Stomach smooth muscle (tissue), 2 donors: ENCODE measurements around the gene OBSL1.

ENCODE experiments used
- H3K27ac ChIP-seq: one replicate; pipeline ENCODE4 v1.7.0; 2013; ENCODE audit warnings: mild to moderate bottlenecking, low read length, inconsistent platforms
- H3K27me3 ChIP-seq, 2 donors: one replicate each; pipeline ENCODE4 v1.7.0; 2013; ENCODE audit warnings: low read length in 2 of 2; ENCODE audit not compliant: insufficient read depth in 2 of 2, control insufficient read depth in 1 of 2
- H3K36me3 ChIP-seq, 2 donors: one replicate each; pipeline ENCODE4 v1.7.0; 2013; ENCODE audit warnings: low read length in 2 of 2; ENCODE audit not compliant: control insufficient read depth in 2 of 2, insufficient read depth in 2 of 2
- H3K4me1 ChIP-seq: one replicate; pipeline ENCODE4 v1.7.0; 2013; ENCODE audit warnings: low read length; ENCODE audit not compliant: control insufficient read depth, insufficient read depth
- H3K4me3 ChIP-seq, 2 donors: one replicate each; pipeline ENCODE4 v1.7.0; 2013; ENCODE audit warnings: low read length in 2 of 2
- H3K9ac ChIP-seq, 2 donors: one replicate each; pipeline ENCODE4 v1.7.0; 2013; ENCODE audit warnings: low read length in 2 of 2, mild to moderate bottlenecking in 1 of 2
- H3K9me3 ChIP-seq, 2 donors: one replicate each; pipeline ENCODE4 v1.7.0; 2013; ENCODE audit warnings: low read length in 2 of 2; ENCODE audit not compliant: control insufficient read depth in 2 of 2
- donor health status: healthy.
- donor health status: Pancreatic carcinoma.

The OBSL1 gene

DNA sequence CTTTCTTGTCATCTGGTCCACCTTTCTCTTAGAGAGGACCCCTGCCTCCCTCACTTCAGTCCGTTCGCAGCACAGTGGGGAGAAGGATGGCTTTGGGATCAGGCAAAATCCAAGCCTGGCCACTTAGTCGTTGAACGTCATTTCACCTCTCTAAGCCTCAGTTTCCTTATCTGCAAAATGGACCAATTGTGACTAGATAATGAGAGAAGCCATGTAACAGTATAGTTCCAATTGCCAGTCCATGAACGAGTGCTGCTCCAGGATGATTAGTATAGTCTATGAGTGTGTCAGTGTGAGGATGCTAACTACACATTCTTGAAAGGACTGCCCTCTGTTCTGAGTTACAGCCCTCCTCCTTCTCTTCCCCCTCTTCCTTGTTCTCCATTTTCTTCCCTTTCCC lies 1.8 kb upstream of the OBSL1 start:
- Histone ChIP-seq H3K4me3 (no peak overlapping the region), H3K27me3 (peaks cover 19 to 22% of the 10 kb centered on the region in 2 donors), H3K9ac (no peak overlapping the region), H3K27ac (no peak overlapping the region), H3K4me1 (peaks cover 16% of the 10 kb centered on the region), H3K9me3 (no peaks in the 10 kb centered on the region), H3K36me3 (no peaks in the 10 kb centered on the region)

DNA sequence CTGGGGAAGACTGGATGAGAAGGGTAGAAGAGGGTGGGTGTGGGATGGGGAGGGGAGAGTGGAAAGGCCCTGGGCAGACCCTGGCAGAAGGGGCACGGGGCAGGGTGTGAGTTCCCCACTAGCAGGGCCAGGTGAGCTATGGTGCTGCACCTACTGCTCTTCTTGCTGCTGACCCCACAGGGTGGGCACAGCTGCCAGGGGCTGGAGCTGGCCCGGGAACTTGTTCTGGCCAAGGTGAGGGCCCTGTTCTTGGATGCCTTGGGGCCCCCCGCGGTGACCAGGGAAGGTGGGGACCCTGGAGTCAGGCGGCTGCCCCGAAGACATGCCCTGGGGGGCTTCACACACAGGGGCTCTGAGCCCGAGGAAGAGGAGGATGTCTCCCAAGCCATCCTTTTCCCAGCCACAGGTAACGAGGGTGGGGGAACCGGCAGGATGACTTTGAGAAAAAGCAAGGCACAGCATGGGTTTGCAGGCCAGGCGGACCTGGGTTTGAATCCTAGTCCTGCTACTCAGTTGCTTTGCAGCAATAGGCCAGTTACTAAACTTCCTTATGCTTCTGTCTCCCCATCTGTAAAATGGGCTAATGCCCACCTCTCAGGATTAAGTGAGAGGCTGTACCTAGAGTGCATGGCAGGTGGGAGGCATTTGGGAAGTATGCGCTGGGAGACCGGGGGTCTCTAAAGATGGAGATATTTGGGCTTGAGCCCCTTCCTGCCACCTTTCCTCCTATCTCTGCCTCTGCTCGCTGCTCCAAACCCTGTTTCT lies 1.1 kb upstream of the OBSL1 start, which contains the start of gene INHA:
TSS of gene INHA (plus strand) at position 74 of the 765 bp plus-strand sequence. CDS start at position 139, 65 bp downstream.
- peak within 1 kb of the TSS; percentile 60 to 64 for H3K9ac ChIP-seq
- no peaks in the 10 kb centered on the region for H3K9me3 ChIP-seq
- peak within 1 kb of the TSS; percentile 66 for H3K27ac ChIP-seq
- H3K36me3 ChIP-seq = peaks cover 0 to 1% of the 10 kb centered on the region in 2 donors
- peaks cover 16% of the 10 kb centered on the region for H3K4me1 ChIP-seq
- H3K27me3 ChIP-seq = peaks cover 14 to 18% of the 10 kb centered on the region in 2 donors
- H3K4me3 ChIP-seq = peak within 1 kb of the TSS; percentile 40 to 78

GRCh38 chr2:219570924-219571310 lies 422 bp downstream of the OBSL1 start:
- peaks cover 16% of the 10 kb centered on the region for H3K4me1 ChIP-seq
- no peaks in the 10 kb centered on the region for H3K9me3 ChIP-seq
- H3K9ac ChIP-seq = peak overlapping the region; percentile 62 to 69
- H3K27ac ChIP-seq = peak overlapping the region; percentile 49
- H3K4me3 ChIP-seq = peak overlapping the region; percentile 62 to 78
- peaks cover 0 to 11% of the 10 kb centered on the region in 2 donors for H3K36me3 ChIP-seq
- H3K27me3 ChIP-seq = peaks cover 5 to 9% of the 10 kb centered on the region in 2 donors

DNA sequence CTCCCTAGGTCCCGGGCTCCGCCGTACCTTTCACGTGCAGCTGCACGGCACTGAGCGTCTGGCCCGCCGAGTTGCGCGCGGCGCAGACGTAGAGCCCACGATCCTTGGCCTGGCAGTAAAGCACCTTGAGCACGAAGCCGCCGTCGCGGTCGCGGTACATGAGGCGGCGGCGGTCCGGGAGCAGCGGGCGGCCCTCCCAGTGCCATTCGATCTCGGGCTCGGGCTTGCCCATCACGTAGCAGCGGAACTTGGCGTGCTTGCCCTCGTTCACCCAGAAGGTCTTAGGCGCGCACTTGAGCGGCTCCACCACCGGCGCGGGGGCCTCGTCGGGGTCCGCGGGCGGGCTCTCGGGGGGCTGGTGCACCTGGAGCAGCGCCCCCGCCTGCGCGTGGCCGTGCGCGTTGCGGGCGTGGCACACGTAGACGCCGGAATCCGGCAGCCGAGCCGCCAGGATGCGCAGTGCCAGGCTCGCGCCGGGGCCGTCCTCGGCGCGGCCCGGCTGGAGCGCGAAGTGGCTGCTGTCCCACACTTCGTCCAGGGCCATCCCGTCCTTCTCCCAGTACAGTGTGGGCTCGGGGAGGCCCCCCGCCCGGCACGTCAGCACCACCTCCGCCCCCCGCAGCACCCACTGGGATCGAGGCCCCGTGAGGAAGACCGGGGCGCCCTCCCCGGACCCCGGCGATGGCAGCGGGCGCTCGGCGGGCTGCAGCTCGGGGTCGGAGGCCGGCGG lies 980 bp downstream of the OBSL1 start:
- peak overlapping the region; percentile 62 to 69 for H3K9ac ChIP-seq

DNA sequence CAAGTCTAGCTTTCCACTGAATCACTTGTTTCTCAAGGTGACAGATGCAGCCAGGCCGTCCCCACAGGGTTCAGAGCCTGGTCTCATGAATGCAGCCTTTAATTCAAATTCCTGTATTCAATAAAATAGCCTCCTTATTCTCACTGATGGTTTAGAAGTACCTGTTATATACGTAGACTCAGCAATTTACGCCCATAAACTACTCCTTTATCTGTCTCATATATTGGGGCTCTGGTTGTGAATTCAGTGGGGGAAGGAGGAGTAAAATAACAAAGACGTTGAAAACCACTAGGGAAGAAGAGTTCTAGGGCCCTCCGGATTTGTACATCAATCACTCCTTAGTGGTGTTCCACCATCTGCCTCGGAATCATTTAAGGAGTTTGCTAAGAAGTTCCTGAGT lies 1.7 kb downstream of the OBSL1 start:
- Histone ChIP-seq H3K27me3 (no peaks in the 10 kb centered on the region), H3K4me1 (peaks cover 16% of the 10 kb centered on the region), H3K9me3 (no peaks in the 10 kb centered on the region), H3K36me3 (peaks cover 5 to 17% of the 10 kb centered on the region in 2 donors), H3K4me3 (no peak overlapping the region), H3K9ac (no peak overlapping the region), H3K27ac (no peak overlapping the region)

More for the DNA sequence above, 980 bp downstream of the OBSL1 start:
- Histone ChIP-seq H3K36me3 (peaks cover 0 to 14% of the 10 kb centered on the region in 2 donors), H3K9me3 (no peaks in the 10 kb centered on the region), H3K4me1 (peaks cover 16% of the 10 kb centered on the region), H3K27ac (peak overlapping the region; percentile 49), H3K27me3 (peaks cover 3 to 5% of the 10 kb centered on the region in 2 donors), H3K4me3 (peak overlapping the region; percentile 62 to 78)

- no peak overlapping the region for H3K4me3 ChIP-seq
- H3K27me3 ChIP-seq = no peaks in the 10 kb centered on the region
- no peaks in the 10 kb centered on the region for H3K9me3 ChIP-seq
- H3K36me3 ChIP-seq = peaks cover 10 to 21% of the 10 kb centered on the region in 2 donors
- no peak overlapping the region for H3K9ac ChIP-seq
- no peak overlapping the region for H3K27ac ChIP-seq
- peaks cover 16% of the 10 kb centered on the region for H3K4me1 ChIP-seq
These were observed 2.3 kb downstream of the OBSL1 start for GRCh38 chr2:219569041-219569440.

DNA sequence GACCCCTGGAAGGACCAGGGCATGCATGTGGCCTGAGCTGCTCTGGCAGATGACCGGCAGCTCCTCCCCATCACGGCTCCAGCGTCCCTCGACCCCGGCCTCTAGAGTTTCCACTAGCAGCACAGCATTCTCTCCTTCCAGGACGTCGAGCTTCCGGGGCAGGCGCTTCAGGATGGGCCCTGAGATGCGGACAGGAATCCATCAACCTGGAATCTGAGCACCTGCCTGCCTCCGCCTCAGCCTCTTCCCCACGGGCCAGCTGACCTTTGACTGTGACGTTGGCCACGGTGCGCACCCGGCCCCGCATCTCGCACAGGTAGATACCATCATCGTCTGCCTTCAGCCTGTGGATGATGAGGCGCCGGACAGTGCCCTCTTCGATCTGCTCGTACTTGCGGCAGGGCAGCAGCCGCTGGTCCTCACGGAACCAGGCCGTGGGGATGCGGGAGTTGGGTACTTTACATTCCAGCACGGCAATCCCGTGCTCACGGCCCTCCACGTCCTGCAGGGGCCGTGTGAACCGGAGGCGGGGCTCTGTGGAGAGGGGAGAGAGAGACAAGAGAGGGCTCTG lies 3.5 kb downstream of the OBSL1 start:
- H3K27me3 ChIP-seq = no peaks in the 10 kb centered on the region
- H3K4me3 ChIP-seq = no peak overlapping the region
- no peak overlapping the region for H3K27ac ChIP-seq
- H3K36me3 ChIP-seq = peaks cover 17 to 26% of the 10 kb centered on the region in 2 donors
- no peaks in the 10 kb centered on the region for H3K9me3 ChIP-seq
- no peak overlapping the region for H3K9ac ChIP-seq
- peaks cover 16% of the 10 kb centered on the region for H3K4me1 ChIP-seq

DNA sequence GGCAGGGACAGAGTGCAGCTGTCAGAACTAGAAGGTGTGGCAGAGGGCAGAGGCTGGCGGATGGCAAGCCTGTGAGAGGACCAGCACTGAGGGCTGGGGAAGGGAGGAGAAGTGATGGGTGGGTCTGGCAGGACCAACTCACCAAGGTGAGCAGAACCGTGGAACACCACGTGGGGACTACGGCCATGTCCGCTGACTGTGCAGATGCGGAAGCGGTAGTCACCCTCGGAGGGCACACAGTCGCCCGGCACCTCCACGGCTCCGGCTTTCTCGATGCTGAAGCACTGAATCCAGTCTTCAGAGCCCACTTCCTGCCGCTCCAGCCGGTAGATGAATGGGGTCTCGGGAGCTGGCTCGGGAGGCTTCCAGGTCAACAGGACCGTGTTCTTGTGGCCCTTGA lies 4.2 kb downstream of the OBSL1 start:
- Histone ChIP-seq H3K36me3 (peaks cover 21 to 30% of the 10 kb centered on the region in 2 donors), H3K27me3 (no peaks in the 10 kb centered on the region), H3K9me3 (no peaks in the 10 kb centered on the region), H3K9ac (no peak overlapping the region), H3K27ac (no peak overlapping the region), H3K4me3 (no peak overlapping the region), H3K4me1 (peaks cover 16% of the 10 kb centered on the region)

DNA sequence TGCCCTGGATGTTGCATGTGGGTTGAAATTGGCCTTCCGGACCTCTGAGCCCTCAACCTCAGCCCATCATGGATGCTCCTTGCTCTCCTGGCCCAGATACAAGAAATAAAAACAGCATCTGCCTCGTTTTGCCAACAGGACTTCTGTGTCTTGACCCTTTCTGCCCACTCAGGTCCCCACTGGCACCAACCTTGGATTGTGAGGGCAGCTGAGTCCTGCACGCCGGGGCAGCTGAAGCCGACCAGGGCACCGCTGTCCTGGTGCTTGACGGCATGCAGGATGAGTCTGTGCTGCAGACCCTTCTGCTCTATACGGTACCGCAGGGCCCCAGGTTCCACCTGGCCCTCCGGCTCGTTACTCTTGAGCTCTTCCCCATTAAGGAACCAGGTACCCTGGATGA lies 4.7 kb downstream of the OBSL1 start:
- peaks cover 14% of the 10 kb centered on the region for H3K4me1 ChIP-seq
- no peak overlapping the region for H3K9ac ChIP-seq
- H3K27ac ChIP-seq = no peak overlapping the region
- H3K9me3 ChIP-seq = no peaks in the 10 kb centered on the region
- no peak overlapping the region for H3K4me3 ChIP-seq
- no peaks in the 10 kb centered on the region for H3K27me3 ChIP-seq
- H3K36me3 ChIP-seq = peaks cover 21 to 33% of the 10 kb centered on the region in 2 donors

DNA sequence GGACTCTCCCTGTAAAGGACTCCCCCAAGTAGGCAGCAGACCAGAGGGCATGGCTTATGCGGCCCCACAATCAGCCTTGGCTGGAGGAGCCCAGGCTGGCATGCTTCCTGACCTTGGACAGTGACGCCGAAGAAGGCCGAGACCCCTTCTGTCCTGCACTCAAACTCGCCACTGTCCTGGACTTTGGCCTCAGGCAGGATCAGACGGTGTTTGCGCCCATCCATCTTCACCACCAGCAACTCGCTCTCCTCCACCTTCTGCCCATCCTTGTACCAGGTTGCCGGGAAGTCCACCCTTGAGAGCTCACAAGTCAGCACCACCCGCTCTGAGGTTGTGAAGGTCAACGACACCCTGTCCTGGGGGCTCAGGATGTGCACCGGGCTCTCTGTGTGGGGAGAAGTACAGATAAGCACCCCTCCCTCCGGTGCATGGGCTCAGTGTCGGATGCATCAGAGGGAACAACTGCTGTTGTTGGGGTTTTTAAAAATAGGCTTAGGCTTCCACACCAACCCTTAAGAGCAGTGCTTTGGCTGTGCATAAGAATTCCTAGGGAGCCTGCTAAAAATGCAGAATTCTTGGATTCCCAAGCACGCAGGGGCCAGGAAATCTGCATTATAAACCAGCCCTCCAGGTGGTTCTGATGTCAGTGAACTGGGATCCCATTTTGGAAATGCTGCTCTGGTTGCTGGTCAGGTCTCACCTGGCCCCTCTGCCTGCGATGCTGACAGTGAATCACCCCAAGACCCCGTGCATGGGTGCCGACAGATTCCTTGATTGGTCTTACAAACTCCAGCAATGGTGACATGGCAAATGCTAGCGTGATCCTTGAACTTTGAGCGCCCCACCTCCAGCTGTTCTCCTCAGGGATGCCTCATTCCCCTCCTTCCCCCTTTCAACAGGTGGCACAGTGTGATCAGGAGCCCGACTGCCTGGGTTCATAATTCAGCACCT lies 5.9 kb downstream of the OBSL1 start:
- no peak overlapping the region for H3K9ac ChIP-seq
- H3K9me3 ChIP-seq = no peaks in the 10 kb centered on the region

More for the DNA sequence above, 5.9 kb downstream of the OBSL1 start:
- no peak overlapping the region for H3K27ac ChIP-seq
- H3K27me3 ChIP-seq = no peaks in the 10 kb centered on the region
- peaks cover 21 to 34% of the 10 kb centered on the region in 2 donors for H3K36me3 ChIP-seq
- no peak overlapping the region for H3K4me3 ChIP-seq
- peaks cover 11% of the 10 kb centered on the region for H3K4me1 ChIP-seq
